HG02973 (cell line): ENCODE measurements around the gene NOTCH1.
"Not testable (repeated sequence)": the region's sequence is repeated elsewhere in the genome, so short reads cannot be mapped to it uniquely, and the experiment has no call there.

Experiments
- ATAC-seq: cut with Tn5 transposase; IDR thresholded peaks from one replicate; pipeline ENCODE4 v1.9.1; 2021; ENCODE audit warnings: moderate library complexity; ENCODE audit not compliant: unreplicated experiment

NOTCH1 gene

DNA sequence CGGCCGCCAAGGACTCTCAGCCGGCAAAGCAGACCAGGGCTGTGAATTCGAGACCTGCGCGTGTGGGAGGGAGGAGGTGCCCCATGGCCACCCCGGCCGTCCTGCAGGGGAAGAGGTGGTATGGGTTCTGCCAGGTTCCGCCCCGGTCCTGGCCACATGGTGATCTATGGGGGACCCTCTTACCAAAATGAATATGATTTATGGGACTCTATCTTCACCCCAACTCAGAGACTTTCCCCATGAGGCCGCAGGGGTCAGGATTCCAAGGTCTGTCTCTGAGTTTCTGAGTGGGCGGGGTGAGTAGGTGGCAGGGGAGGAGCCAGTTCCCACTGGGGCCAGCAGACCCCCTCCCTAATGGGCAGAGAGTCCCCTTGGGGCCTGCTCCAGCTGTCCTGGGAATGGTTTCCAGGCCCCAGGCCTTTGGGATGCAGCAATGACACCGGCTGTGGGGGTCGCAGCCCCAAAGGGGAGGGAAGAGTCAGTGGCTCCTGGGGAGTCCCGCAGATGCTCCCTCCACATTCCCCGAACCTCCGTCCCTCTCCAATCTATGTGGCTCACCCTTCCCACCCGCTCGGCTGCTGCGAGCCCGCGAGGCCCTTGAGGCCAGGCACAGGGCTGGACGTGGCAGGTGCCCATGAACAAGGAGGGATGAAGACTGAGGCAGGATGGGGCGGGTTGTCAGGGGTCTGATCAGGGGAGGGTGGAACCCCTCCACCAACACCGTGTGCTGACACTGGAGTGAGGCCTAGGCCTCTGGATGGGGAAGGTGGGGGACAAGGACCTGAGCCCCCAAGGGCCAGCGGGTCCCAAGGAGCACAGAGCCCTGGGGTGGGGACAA, 20.1 kb upstream of the NOTCH1 start:
- no peak for ATAC-seq

DNA sequence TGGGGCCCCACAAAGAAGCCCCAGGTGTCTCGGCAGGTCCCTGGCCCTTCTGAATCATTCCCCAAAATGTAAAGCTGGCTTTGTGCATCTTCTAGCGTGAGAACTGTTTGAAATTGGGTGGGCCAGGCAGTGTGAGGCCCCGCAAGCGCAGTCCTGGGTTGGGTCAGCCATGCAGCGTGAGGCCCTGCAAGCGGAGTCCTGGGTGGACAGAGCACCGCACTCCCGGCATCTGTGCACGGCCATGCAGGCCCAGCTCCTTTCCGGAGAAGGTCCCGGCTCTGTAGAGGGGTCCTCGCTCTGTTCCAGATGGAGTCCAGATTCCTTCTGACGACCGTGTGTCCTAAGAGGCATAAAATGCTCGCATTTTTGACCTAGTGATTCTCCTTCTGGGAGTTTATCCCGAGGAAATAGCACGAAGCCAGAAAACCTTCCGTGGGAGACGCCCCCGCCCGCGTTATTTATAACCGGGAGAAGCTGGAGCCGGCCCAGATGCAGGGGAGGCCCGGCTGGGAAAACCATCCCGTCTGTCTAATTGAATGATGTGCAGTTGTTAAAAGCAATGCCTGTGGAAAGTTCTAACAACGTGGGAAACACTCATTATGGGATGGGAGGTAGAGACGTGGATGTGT, 19.4 kb upstream of the NOTCH1 start:
- ATAC-seq: no peak

DNA sequence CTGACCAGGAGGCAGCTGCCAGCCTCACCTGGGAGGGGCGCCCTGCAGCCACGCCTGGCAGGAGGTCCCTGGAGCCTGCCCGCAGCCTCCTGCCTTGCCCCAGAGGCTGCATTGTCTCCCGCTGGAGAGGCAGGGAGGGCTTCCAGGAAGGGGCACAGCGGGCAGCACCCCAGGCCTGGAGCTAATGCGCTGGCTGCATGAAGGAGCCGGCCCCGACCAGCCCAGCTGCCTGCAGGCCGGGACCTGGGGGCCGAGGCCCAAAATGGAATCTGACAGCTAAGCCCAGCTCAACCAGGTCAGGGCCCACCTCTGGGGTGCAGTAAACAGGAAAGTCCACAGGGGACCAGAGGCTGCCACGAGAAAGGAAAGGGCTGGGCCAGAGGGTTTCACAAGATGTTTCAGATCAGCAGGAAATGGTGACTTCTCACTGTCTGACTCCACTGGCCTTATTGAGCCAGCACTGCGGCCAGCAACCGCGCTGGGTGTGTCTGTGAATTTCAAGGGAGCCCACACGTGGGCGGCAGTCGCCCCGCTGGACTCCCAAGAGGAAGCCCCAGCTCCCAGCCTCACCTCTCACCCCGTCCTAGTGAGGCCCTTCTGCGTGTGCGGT, 18.6 kb upstream of the NOTCH1 start:
- ATAC-seq: no peak

DNA sequence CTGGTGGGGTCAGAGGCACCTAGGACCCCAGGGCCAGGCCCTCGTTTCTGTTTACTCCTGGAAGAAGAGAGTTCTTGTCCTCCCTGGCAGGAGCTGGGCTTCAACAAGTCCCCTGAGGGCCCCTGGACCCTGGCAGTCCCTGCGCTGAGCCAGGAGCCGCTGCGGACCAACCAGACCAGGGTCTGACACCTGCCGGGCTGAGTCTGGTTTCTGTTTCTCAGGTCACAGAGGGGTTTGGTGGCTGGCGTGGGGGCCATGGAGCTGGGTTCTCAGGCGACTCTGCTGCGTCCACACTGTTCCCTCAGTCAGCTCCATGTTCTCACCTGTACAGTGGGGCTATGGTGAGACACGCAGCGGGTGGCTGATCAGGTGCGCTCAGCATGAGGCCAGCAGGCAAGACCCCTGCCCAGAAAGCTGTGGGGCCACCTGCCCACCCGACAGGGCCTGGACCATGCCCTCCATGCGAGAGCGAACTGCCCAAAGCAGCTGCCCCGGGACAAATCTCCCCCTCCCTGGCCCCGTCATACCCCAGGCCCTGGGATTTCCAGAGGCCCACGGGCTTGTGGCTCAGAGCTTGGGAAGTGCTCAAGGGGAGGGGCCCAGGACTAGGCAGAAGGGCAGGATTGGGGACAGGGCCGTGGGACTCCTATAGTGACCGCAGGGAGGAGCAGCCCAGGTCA, 17.9 kb upstream of the NOTCH1 start:
- ATAC-seq: no peak

DNA sequence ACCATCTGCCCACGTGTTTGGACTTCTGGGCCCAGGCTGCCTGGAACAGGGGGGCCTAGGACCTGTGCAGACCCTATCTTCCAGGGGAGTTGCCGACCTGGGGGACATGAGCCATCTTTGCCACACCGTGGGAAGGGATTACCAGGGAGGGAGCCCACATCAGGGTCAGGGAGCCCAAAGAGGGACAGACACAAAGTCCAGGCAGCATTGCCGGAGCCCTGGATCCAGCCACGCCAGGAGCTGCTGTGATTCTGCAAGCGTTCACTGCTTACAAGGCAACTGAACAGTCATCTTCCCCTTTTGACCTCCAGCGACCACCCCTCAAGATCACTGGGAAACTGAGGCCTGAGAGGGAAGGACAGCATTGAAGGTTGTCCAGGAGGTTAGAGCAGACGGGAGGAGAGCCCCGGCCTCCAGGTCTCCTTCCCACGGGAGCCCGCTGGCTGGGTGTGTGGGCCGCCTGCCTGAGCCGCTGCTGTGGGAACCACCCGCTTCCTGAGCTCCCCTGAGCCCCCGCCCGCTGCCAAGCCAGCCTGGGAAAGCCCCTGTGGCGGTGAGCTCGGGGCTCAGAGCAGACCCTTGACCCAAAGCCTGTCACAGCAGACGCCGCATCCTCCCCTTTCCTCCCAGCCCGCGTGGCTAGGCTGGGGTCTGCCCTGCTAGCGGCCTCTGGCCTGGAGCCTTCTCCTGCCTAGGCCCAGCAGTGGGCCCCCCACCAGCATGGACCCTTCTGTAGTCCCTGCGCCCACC, 17.1 kb upstream of the NOTCH1 start:
- no peak for ATAC-seq

DNA sequence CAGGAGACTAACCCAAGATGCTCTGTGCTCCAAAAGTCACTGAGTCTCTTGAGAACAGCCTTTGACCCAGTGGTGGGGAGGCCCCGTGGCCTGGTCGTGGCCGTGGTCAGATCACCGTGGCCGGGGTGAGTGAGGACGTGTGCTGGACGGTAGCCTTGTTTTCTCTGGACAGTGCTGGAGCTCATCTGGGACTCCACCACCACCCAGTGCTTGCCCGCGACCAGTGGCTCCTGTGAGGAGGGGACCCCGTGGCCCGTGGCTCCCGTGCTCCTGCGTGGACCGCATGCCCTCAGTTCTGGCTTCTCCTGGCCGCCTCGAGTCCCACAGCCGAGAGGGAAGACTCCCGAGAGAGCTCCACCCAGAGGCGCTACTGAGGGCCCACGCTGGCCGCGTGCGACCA, 15.9 kb upstream of the NOTCH1 start:
- ATAC-seq: no peak

DNA sequence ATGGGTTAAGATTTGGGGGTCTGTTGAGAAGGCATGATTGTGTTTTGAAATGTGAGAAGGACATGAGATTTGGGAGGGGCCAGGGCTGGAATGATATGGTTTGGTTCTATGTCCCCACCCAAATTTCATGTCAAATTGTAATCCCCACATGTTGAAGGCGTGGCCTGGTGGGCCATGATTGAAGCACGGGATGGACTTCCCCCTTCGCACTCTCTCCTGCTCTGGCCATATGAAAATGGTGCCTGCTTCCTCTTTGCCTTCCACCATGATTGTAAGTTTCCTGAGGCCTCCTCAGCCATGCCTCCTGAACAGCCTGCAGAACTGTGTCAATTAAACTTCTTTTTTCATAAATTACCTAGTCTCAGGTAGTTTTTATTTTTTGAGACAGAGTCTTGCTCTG, 14.7 kb upstream of the NOTCH1 start:
- ATAC-seq: no peak

DNA sequence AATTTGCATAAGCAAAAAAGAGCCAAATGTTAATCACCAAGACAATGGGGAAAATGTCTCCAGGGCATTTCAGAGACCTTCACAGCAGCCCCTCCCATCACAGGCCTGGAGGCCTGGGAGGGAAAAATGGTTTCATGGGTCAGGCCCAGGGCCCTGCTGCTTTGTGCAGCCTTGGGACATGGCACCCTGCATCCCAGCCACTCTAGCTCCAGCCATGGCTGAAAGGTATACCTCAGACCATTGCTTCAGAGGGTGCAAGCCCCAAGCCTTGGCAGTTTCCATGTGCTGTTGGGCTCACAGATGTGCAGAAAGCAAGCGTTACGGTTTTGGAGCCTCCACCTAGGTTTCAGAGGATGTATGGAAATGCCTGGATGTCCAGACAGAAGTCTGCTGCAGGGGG, 13.5 kb upstream of the NOTCH1 start:
- ATAC-seq: not testable (repeated sequence)

DNA sequence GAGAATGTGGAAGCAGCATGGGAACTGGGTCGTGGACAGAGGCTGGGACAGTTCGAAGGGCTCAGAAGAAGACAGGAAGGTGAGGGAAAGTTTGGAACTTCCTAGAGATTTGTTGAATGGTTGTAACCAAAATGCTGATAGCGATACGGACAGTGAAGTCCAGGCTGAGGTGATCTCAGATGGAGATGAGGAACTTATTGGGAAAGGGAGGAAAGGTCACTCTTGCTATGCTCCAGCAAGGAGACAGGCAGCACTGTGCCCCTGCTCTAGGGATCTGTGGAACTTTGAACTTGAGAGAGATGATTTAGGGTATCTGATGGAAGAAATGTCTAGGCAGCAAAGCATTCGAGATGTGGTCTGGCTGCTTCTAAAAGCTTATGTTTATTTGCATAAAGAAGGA, 13.0 kb upstream of the NOTCH1 start:
- not testable (repeated sequence) for ATAC-seq

DNA sequence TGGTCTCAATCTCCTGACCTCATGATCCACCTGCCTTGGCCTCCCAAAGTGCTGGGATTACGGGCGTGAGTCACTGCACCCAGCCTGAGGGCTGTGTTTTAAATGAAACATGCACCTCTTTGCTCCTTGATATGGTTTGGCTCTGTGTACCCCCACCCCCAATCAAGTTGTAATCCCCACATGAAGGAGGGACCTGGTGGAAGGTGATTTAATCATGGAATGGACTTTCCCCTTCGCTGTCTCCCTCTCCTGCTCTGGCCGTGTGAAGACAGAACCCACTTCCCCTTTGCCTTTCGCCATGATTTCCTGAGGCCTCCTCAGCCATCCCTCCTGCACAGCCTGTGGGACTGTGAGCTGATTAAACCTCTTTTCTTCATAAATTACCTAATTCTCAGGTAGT, 12.5 kb upstream of the NOTCH1 start:
- ATAC-seq: no peak

DNA sequence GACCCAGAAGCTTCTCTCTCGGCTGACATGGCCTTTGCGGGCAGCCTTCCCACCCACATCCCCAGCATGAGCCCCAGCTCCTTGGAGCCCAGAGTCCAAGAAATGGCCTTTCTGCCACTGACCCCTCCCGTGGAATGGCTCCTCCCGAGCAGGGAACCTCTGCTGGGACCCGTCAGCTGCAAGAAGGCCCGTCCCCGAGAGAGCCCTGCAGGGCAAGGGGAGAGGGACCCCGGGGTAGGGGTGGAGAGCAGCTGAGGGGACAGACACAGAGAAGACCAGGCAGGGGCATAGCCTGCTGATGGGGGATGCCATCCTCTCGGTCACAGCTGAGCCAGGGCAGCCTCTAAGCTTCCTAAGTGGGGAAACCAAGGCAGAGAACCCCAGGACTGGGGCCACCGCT, 11.2 kb upstream of the NOTCH1 start:
- ATAC-seq: no peak

DNA sequence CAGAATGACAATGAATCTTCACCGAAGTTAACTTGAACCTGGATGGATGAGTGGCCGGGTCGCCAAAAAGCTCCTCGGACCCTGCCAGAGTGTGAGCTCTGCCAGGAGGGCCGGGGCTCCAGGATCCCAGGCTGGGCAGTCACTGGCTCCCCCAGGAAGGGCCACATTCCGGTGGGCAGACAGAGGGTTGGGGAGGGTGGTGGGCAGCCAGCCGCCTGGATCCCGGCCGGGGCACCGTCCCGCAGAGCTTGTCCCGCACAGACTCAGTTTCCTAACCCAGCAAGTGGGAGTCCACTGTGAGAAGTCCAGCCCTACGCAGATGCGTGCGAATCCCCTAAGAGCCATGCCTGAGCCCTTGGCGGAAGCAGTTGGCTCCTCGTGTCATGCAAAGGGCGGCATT, 10.3 kb upstream of the NOTCH1 start:
- ATAC-seq: no peak

DNA sequence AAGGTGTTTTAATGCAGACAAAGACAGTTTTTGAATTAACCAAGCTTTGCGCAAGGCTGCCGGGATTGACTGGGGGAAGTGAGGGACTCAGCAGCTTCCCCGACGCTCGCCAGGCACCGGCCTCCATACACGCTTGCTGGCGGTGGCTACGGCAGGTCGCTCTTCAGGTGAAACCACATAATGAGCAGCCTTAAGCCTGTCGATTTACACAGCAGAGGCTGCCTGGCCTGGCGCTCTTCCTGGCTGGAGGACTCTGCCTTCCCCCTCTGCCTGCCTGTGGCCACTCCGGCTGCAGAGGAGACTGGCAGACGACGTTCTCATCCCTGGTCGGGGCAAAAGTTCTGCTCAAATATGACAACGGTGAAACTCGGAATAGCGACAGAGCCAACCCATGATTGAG, 9.0 kb upstream of the NOTCH1 start:
- no peak for ATAC-seq

DNA sequence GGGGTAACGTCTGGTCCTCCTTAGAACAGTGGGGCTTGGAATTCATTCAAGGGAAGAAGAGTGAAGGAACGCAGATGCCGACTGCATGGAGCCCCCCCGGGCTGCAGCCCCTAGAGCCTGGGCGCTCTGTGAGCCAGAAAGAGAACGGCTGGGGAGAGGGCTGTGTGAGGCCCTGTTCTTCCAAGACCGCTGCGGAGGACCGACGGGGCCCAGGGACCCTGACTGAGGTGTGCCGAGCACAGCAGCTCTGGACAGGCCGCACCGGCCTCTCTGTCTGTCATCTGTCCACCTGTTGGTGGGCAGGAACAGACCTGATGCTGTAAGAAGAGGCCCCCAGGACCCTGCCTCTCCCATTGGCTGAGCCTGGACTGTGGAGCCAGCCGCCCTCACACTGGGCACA, 7.7 kb upstream of the NOTCH1 start:
- no peak for ATAC-seq

DNA sequence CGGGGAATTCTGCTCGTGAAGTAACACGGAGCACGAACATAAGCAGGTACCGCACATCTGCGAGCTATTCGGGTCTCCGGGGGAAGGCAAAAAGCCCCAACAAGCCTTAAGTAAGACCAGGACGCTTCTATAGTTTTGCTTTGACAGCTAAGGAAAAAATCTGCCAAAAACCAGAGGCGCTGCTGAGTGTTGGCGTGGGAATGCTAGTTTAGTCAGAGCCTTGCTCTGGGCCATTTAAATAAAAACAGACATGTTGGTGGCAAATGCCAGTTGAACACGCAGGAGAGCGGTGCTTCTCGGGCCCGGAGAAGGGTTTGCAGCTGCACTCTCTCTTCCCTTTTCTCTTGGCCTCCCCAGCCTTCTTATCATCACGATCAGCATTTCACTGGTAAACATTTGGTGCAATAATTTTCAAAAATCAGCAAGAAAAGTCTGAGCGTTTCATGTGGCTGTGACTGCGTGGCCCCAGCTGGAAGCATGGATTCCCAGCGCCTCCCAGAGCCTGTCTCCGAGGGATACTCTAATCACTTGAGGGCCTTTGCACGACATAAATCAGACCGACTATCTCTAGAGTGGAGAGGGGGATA, 6.4 kb upstream of the NOTCH1 start:
- ATAC-seq: no peak

DNA sequence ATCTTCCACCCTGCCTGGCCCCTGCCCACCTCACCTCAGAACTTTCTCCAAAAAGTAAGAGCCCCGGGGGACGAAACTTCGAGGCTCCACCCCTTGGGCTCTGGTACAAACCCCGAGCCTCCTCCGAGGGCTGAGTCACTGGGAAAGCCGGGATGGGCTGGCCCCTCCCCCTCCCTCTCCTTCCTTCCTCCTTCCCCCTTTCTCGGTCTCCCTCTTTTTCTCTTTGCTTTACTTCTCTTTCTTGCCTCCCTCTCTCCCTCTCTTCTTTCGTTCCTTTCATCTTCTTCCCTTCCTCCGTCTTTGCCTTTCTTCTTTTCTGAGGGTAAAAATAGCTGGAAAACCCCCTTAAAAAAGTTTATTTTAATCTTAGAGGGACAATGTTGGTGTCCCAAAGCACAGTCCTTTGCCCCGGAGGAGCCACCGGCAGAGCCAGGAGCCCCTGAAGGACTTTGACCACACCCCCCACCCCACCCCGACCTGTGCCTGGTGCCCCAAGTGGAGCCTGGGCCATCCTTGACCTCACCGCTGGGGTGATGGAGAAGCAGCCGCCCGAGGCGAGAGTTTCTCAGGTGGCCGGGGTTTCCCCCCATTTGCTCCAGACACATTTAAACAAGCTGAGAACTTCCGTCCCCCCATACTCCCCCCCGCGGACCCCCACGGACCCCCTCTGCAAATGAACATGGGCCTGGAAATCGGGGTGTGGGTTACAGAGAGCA, 5.7 kb upstream of the NOTCH1 start:
- ATAC-seq: no peak

DNA sequence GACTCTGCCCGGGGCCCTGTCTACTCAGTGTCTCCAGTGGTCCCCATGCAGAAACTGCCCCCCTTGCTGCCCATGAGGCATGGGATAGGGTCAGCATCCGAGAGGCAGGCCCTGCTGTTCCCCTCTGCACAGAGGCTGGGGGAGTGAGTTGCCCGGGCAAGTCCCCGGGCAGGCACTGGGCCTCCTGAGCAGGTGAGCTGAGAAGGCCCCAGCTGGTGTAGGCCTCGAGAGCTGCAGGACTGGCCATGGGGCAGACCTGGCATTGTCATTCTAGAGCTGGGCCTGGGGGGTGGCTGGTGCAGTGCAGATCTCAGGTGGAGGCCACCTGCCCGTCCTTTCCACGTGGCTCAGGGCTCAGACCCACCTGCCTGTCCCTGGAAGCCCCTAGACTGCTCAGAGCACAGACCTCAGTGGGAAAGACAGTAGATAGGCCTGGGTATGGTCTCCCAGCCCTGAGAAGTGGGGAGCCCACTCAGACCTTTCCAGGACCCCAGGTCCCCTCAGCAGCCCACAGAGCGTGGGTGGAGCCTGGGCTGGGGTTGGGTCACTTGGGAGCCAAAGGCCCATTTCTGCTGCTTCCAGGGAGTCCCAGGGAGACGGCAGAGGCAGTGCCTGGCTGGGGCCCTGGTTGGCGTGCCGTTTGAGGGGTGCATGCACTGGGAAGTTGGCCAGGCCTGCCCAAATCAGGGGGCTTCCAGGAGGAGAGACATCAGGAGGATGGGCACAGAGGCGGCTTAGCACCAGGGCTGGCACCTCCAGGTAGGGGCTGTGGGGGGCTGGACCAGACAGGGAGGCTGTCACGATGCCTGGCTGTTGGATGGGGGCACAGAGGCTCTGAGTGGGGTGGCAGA, 4.8 kb upstream of the NOTCH1 start:
- ATAC-seq: no peak

DNA sequence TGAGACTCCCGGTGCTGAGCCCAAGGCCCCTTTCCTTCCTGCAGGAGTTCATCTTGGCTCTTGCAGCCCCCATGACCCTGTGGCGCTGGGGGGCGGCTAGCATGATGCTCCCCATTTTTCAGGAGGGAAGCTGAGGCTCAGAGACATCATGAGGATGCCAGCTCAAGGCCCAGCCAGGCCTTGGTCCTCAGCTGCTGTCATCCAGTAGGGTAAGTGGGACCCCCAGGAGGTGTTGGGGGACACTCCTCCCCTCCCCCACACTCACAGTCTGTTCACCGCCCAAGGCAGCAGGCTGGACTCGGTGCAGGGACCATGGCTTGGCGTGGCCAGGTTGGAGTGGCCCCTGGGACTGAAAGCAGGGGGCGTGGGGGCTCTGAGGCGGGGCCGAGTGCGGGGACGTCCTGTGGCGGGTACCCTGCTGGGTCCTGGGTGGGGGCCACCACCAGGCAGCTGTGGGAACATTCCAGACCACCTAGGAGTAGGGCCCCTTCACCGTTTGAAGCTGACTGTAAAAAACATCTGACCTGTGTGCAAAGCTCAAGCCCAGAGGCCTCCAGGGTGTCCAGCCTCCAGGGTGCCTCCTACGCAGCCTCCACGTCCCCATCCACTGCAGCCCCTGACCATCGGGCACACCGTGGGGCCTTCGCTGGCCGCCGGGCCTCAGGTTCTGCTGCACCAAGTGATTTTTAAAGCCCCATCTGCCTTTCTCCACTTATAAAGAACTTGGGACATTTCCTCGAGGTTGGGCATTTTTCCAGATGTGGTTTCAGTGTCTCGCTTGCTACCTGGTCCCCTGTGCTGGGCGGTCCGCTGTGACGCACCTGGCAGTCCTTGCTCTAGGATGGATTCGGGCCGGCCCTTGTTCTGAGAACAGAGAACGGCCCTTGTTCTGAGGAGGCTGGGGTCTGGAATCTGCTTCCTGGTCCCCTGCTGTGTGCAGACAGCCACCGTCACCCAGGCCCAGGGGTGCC, 3.4 kb upstream of the NOTCH1 start:
- no peak for ATAC-seq
